ENCODE results near the gene PNCK.

- TF ChIP-seq CTCF (conservative IDR thresholded peaks at IDR 0.05; ENCODE audit: low read depth, low read length) (no peak), EZH2 (IDR thresholded peaks at IDR 0.05; ENCODE audit: borderline replicate concordance, low read depth, low read length, poor library complexity, severe bottlenecking) (no peak)
Observed at GRCh38 chrX:153688071-153688470, 14.5 kb upstream of the PNCK start.

All from A673 (cell line).